HepG2 (cell line): ENCODE measurements around the gene ITGB5. TPM values are rescaled to one million over a fixed set of nuclear protein-coding genes. Genes with fewer than 3 reads are reported as not detected.

ENCODE experiments used
- ATAC-seq: fragments of 200-7000 bp; cut with Tn5 transposase; 3 replicates; pipeline ENCODE4 v1.9.1; 2020; ENCODE audit warnings: mild to moderate bottlenecking, moderate library complexity
- BruUV-seq: library from RNA; stranded (reverse); fragments of 400-500 nt; replicated peaks from 2 replicates; lab custom pipeline; 2021; lab: Mats Ljungman, UMichigan
- CTCF ChIA-PET: fragments of 300-600 bp; formaldehyde crosslinking; extraction: SDS; loops from one replicate; lab custom pipeline; 2021; ENCODE audit warnings: low total read pairs, inconsistent platforms, low intra/inter-chr PET ratio; lab: Yijun Ruan, JAX
- POLR2A ChIA-PET: fragments of 350-600 bp; sonication (Branson Sonifier 250); formaldehyde crosslinking; loops from one replicate; lab custom pipeline; 2020; ENCODE audit warnings: antibody characterized with exemption, inconsistent platforms; lab: Yijun Ruan, JAX
- DNase-seq: peaks from one replicate; pipeline ENCODE4 v3.0.0-alpha.2; 2015; ENCODE audit warnings: low spot score
- FAIRE-seq: peaks from 3 replicates; lab custom pipeline; 2011; peaks lifted over from hg19 to GRCh38; lab: Jason Lieb, UNC
- H2AFZ ChIP-seq: one replicate; pipeline ENCODE4 v1.6.1; 2011; ENCODE audit warnings: low read length, inconsistent platforms
- H3K27ac ChIP-seq: fragments of 300-600 bp; 3 replicates; pipeline ENCODE4 v1.8.0; 2011; ENCODE audit warnings: mixed run types, mild to moderate bottlenecking, mixed read lengths, low read length, inconsistent platforms; ENCODE audit not compliant: insufficient read depth; ENCODE audit errors: extremely low read length
- H3K27me3 ChIP-seq, 2 experiments: fragments of 200-600 bp in 1 of 2; 2 replicates in 1 of 2; 3 replicates in 1 of 2; pipeline versions ENCODE4 v1.6.0 to v1.8.0; 2011; ENCODE audit warnings: low read length in 2 of 2, mild to moderate bottlenecking in 2 of 2, moderate library complexity in 2 of 2, inconsistent platforms in 1 of 2; ENCODE audit not compliant: insufficient read depth in 2 of 2, control insufficient read depth in 1 of 2
- H3K36me3 ChIP-seq, 2 experiments: fragments of 200-600 bp in 1 of 2; replicated peaks in 1 of 2; 2 replicates in 1 of 2; 3 replicates in 1 of 2; pipeline versions ENCODE4 v1.5.1 to v1.8.0; 2011; ENCODE audit warnings: low read length in 2 of 2, inconsistent platforms in 1 of 2; ENCODE audit not compliant: insufficient read depth in 2 of 2, control insufficient read depth in 1 of 2
- H3K4me1 ChIP-seq: 2 replicates; pipeline ENCODE4 v1.5.1; 2012; ENCODE audit warnings: low read length, inconsistent platforms; ENCODE audit not compliant: insufficient read depth
- H3K4me2 ChIP-seq: 2 replicates; pipeline ENCODE4 v1.6.0; 2011; ENCODE audit warnings: low read depth, low read length, inconsistent platforms
- H3K4me3 ChIP-seq, 3 experiments: fragments of 200-600 bp in 1 of 3; sonication (generic), shearing (Covaris generic) in 1 of 3; replicated peaks in 1 of 3; 2 replicates each; pipeline ENCODE4 v1.5.1; 2011 to 2016; ENCODE audit warnings: low read length in 3 of 3, inconsistent platforms in 2 of 3, low read depth in 2 of 3, mild to moderate bottlenecking in 2 of 3, control low read depth in 1 of 3, mixed read lengths in 1 of 3; ENCODE audit not compliant: insufficient read depth in 1 of 3
- H3K79me2 ChIP-seq: one replicate; pipeline ENCODE4 v1.6.1; 2011; ENCODE audit warnings: low read length, inconsistent platforms; ENCODE audit not compliant: insufficient read depth
- H3K9ac ChIP-seq: 2 replicates; pipeline ENCODE4 v1.6.0; 2011; ENCODE audit warnings: mild to moderate bottlenecking, low read depth, low read length, inconsistent platforms; ENCODE audit not compliant: insufficient read depth
- H3K9me3 ChIP-seq: 2 replicates; pipeline ENCODE4 v1.5.1; 2012; ENCODE audit warnings: mild to moderate bottlenecking, low read length
- H4K20me1 ChIP-seq: 2 replicates; pipeline ENCODE4 v1.6.0; 2011; ENCODE audit warnings: inconsistent platforms, mild to moderate bottlenecking, low read length, moderate library complexity; ENCODE audit not compliant: insufficient read depth
- ARHGAP35 ChIP-seq: sonication (generic); formaldehyde crosslinking; IDR thresholded peaks from 2 replicates; pipeline ENCODE4 v1.9.0; 2022; ENCODE audit warnings: mild to moderate bottlenecking, inconsistent platforms, moderate library complexity, missing genetic modification reagents, borderline replicate concordance
- EP300 ChIP-seq, 3 experiments: sonication (generic) in 1 of 3; formaldehyde crosslinking in 1 of 3; IDR thresholded peaks; 2 replicates each; pipeline versions ENCODE4 v1.5.1 to v1.6.1; 2011 to 2020; ENCODE audit warnings: low read depth in 2 of 3, low read length in 2 of 3, borderline replicate concordance in 1 of 3, improper control_type of control experiment in 1 of 3, mild to moderate bottlenecking in 1 of 3, missing genetic modification reagents in 1 of 3, moderate library complexity in 1 of 3
- GTF2F1 ChIP-seq: fragments of 150-350 bp; IDR thresholded peaks from 2 replicates; pipeline ENCODE4 v1.6.1; 2014; ENCODE audit warnings: low read length
- HDAC1 ChIP-seq: sonication (generic); formaldehyde crosslinking; IDR thresholded peaks from 2 replicates; pipeline ENCODE4 v1.5.1; 2020; ENCODE audit warnings: mild to moderate bottlenecking, missing genetic modification reagents
- HNRNPK ChIP-seq: fragments of 200-400 bp; formaldehyde crosslinking; IDR thresholded peaks from 2 replicates; pipeline ENCODE4 v1.6.1; 2018; ENCODE audit warnings: low read length, low read depth, moderate library complexity, mild to moderate bottlenecking; ENCODE audit not compliant: poor library complexity, severe bottlenecking
- PHF8 ChIP-seq: sonication (generic); formaldehyde crosslinking; IDR thresholded peaks from 2 replicates; pipeline ENCODE4 v1.5.0; 2020; ENCODE audit warnings: missing genetic modification reagents
- SATB2 ChIP-seq: sonication (generic); formaldehyde crosslinking; IDR thresholded peaks from 2 replicates; pipeline ENCODE4 v1.5.0; 2020; ENCODE audit warnings: missing genetic modification reagents
- SMARCE1 ChIP-seq: fragments of 450-650 bp; IDR thresholded peaks from 2 replicates; pipeline ENCODE4 v1.6.1; 2017; ENCODE audit warnings: borderline replicate concordance
- SYNCRIP ChIP-seq: fragments of 200-400 bp; formaldehyde crosslinking; IDR thresholded peaks from 2 replicates; pipeline ENCODE4 v1.6.1; 2018; ENCODE audit warnings: mild to moderate bottlenecking, low read depth, low read length; ENCODE audit not compliant: insufficient read depth
- THAP11 ChIP-seq: IDR thresholded peaks from 2 replicates; pipeline ENCODE4 v1.6.1; 2016; ENCODE audit warnings: missing biosample characterization, missing genetic modification reagents
- ZFYVE20 ChIP-seq: sonication (generic); formaldehyde crosslinking; IDR thresholded peaks from 2 replicates; pipeline ENCODE4 v1.8.0; 2023; ENCODE audit warnings: low read depth, mild to moderate bottlenecking, moderate library complexity, missing genetic modification reagents, borderline replicate concordance
- ZNF253 ChIP-seq: sonication (generic); formaldehyde crosslinking; IDR thresholded peaks from 2 replicates; pipeline ENCODE4 v1.8.0; 2022; ENCODE audit warnings: mild to moderate bottlenecking, missing genetic modification reagents, borderline replicate concordance
- ZNF3 ChIP-seq: IDR thresholded peaks from 2 replicates; pipeline ENCODE4 v1.7.0; 2017; ENCODE audit warnings: inconsistent platforms
- ZNF501 ChIP-seq: sonication (generic); formaldehyde crosslinking; IDR thresholded peaks from 2 replicates; pipeline ENCODE4 v1.5.1; 2020; ENCODE audit warnings: mild to moderate bottlenecking, moderate library complexity, missing genetic modification reagents
- ZNF772 ChIP-seq: sonication (generic); formaldehyde crosslinking; IDR thresholded peaks from 2 replicates; pipeline ENCODE4 v1.5.0; 2020; ENCODE audit warnings: mild to moderate bottlenecking, missing genetic modification reagents
- ZNF790 ChIP-seq: sonication (generic); formaldehyde crosslinking; IDR thresholded peaks from 2 replicates; pipeline ENCODE4 v1.8.0; 2022; ENCODE audit warnings: missing genetic modification reagents, mild to moderate bottlenecking, borderline replicate concordance
- WGBS: methylation state at CpG from one replicate; pipeline ENCODE4 v1.1.6; 2017; ENCODE audit warnings: low lambda C conversion rate; 5-methylcytosine and 5-hydroxymethylcytosine counted together
- in situ Hi-C: cut with HindIII; loops from 2 replicates; pipeline ENCODE4 v1.10.0; 2017; ENCODE audit warnings: low pct_unique_long_range_greater_than_20kb; ENCODE audit not compliant: extremely low pct_ligation_motif_present
- intact Hi-C: fragments of 100-400 bp; cut with micrococcal nuclease; formaldehyde crosslinking; loops from one replicate; pipeline ENCODE4 v1.10.0; 2022; ENCODE audit not compliant: unreplicated experiment
- polyA plus RNA-seq, 8 experiments: library from polyadenylated mRNA; depleted of rRNA in 3 of 8; stranded (reverse) in 7 of 8; unstranded in 1 of 8; fragments of >200 nt; fragmentation: Illumina TruSeq in 4 of 8; extraction: Trizol in 4 of 8; gene quantifications; 2 replicates each; pipeline versions ENCODE4 v1.2.1 to v1.2.3, GENCODE V29; 2011 to 2016; ENCODE audit warnings: low read depth in 4 of 8, missing spikeins in 1 of 8, mixed read lengths in 1 of 8; ENCODE audit not compliant: insufficient read depth in 1 of 8
- total RNA-seq, 5 experiments: library from RNA; depleted of rRNA; stranded (reverse); fragments of >200 nt; fragmentation: Illumina TruSeq; extraction: Trizol; gene quantifications; 2 replicates each; pipeline ENCODE4 v1.2.3, GENCODE V29; 2016; ENCODE audit warnings: low read depth in 1 of 5
- TF ChIP-seq, protein P1 (sequence below): sonication (generic); formaldehyde crosslinking; conservative IDR thresholded peaks from 2 replicates; pipeline ENCODE4 v1.8.0; 2022; ENCODE audit warnings: missing genetic modification reagents
- TF ChIP-seq, protein P2 (sequence below): sonication (generic); formaldehyde crosslinking; IDR thresholded peaks from 2 replicates; pipeline ENCODE4 v1.8.1; 2023; ENCODE audit warnings: mild to moderate bottlenecking, inconsistent platforms, moderate library complexity, missing genetic modification reagents, borderline replicate concordance

ITGB5 gene
- total and polyA plus RNA-seq, 2 of the 13 experiments (the other 11 are each of a cell fraction or from before 2014, with no cell fraction given), result 74.1 to 343 TPM

DNA sequence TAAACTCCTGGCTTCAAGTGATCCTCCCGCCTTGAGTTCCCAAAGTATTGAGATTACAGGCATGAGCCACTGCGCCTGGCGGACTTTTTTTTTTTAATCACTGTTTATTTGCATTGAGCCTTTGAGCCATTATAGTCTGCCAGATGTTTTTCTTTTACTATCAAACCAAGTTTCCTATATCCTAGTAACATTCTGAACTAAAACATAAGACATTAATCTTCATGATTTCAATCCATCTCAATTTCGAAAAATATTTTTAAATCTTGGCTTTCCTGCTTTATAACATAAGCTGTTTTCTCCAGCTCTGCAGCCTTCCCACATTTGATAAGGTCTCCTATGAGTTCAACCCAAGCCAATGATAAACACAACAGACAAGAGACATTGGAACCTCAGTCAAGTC, 81.5 kb downstream of the ITGB5 start:
- H3K79me2 ChIP-seq, result no peaks in the 10 kb centered on the region

DNA sequence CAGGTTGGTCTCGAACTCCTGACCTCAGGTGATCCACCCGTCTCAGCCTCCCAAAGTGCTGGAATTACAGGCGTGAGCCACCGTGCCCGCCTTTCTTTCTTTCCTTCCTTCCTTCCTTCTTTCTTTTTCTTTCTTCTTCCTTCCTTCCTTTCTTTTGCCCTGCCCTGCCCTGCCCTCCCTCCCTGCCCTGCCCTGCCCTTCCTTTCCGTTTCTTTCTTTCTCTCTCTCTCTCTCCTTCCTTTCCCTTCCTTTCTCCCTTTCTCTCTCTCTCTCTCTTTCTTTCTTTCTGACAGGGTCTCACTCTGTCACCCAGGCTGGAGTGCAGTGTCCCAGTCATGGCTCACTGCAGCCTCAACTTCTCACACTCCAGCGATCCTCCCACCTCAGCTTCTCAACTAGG, 82.3 kb downstream of the ITGB5 start:
- Histone ChIP-seq H3K27ac (no peak overlapping the region), H4K20me1 (no peaks in the 10 kb centered on the region), H3K79me2 (no peaks in the 10 kb centered on the region), H3K36me3 (peaks cover 23 to 53% of the 10 kb centered on the region in 2 experiments), H3K27me3 (no peaks in the 10 kb centered on the region), H3K4me2 (no peak overlapping the region), H3K4me1 (no peaks in the 10 kb centered on the region), H2AFZ (no peak overlapping the region), H3K9me3 (no peaks in the 10 kb centered on the region), H3K4me3 (no peak overlapping the region), H3K9ac (no peak overlapping the region)
- no peak for DNase-seq
- BruUV-seq, result no TSS peak
- TF ChIP-seq ZNF253 (CRISPR knock-in tag), result no peak
- no peak for TF ChIP-seq ARHGAP35 (CRISPR knock-in tag)
- no peak for TF ChIP-seq ZFYVE20 (CRISPR knock-in tag)
- TF ChIP-seq PHF8 (CRISPR knock-in tag), result no peak
- no peak for TF ChIP-seq SATB2 (CRISPR knock-in tag)
- TF ChIP-seq, protein P1, sequence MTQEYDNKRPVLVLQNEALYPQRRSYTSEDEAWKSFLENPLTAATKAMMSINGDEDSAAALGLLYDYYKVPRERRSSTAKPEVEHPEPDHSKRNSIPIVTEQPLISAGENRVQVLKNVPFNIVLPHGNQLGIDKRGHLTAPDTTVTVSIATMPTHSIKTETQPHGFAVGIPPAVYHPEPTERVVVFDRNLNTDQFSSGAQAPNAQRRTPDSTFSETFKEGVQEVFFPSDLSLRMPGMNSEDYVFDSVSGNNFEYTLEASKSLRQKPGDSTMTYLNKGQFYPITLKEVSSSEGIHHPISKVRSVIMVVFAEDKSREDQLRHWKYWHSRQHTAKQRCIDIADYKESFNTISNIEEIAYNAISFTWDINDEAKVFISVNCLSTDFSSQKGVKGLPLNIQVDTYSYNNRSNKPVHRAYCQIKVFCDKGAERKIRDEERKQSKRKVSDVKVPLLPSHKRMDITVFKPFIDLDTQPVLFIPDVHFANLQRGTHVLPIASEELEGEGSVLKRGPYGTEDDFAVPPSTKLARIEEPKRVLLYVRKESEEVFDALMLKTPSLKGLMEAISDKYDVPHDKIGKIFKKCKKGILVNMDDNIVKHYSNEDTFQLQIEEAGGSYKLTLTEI (CRISPR knock-in tag), result no peak
- no peak for TF ChIP-seq ZNF501 (CRISPR knock-in tag)
- no peak for TF ChIP-seq SYNCRIP
- TF ChIP-seq, protein P2, sequence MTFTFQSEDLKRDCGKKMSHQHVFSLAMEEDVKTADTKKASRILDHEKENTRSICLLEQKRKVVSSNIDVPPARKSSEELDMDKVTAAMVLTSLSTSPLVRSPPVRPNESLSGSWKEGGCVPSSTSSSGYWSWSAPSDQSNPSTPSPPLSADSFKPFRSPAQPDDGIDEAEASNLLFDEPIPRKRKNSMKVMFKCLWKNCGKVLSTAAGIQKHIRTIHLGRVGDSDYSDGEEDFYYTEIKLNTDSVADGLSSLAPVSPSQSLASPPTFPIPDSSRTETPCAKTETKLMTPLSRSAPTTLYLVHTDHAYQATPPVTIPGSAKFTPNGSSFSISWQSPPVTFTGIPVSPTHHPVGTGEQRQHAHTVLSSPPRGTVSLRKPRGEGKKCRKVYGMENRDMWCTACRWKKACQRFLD (CRISPR knock-in tag), result no peak
- no peak for TF ChIP-seq HDAC1 (CRISPR knock-in tag)
- TF ChIP-seq ZNF772 (CRISPR knock-in tag), result no peak
- no peak for TF ChIP-seq THAP11
- no peak for TF ChIP-seq SMARCE1
- TF ChIP-seq GTF2F1, result no peak
- TF ChIP-seq EP300 (IDR thresholded peaks at IDR 0.05; ENCODE audit: low read depth in 2 of 2, low read length in 2 of 2), result no peak
- TF ChIP-seq EP300 (CRISPR knock-in tag; IDR thresholded peaks at IDR 0.05; ENCODE audit: borderline replicate concordance), result no peak
- intact Hi-C loops (no loop called here), in situ Hi-C loops (no loop called here)
- FAIRE-seq, result no peak
- POLR2A ChIA-PET, result no interaction called here
- ATAC-seq, result no peak
- CTCF ChIA-PET, result no interaction called here
- WGBS, result 99% methylated on average over 7 of the region's 7 CpGs

More for the DNA sequence above, 81.5 kb downstream of the ITGB5 start:
- Histone ChIP-seq H3K9ac (no peak overlapping the region), H4K20me1 (no peaks in the 10 kb centered on the region), H2AFZ (no peak overlapping the region), H3K36me3 (peaks cover 22 to 52% of the 10 kb centered on the region in 2 experiments), H3K9me3 (no peaks in the 10 kb centered on the region), H3K4me3 (no peak overlapping the region), H3K4me1 (peaks cover 2% of the 10 kb centered on the region), H3K27me3 (no peaks in the 10 kb centered on the region), H3K4me2 (no peak overlapping the region), H3K27ac (no peak overlapping the region)
- CTCF ChIA-PET, result no interaction called here
- in situ Hi-C loops (no loop called here), intact Hi-C loops (no loop called here)
- ATAC-seq, result no peak
- no peak for TF ChIP-seq ZNF3
- TF ChIP-seq ZNF790 (CRISPR knock-in tag), result no peak
- TF ChIP-seq HNRNPK, result no peak
- no TSS peak for BruUV-seq
- no peak for DNase-seq
- POLR2A ChIA-PET, result no interaction called here
- WGBS, result 97% methylated on average over 4 of the region's 4 CpGs
- no peak for FAIRE-seq
